HL-60 (cell line): ENCODE results near the gene PGR.

Source experiments
- DNase-seq, 2 experiments: peaks; one replicate each; pipeline ENCODE4 v3.0.0-alpha.2; 2010 to 2020; ENCODE audit warnings: low read depth in 1 of 2, low spot score in 1 of 2
- H3K27ac ChIP-seq: fragments of 250-450 bp; sonication (Bioruptor Pico); replicated peaks from 2 replicates; pipeline ENCODE4 v1.5.1; 2020; ENCODE audit warnings: mild to moderate bottlenecking, moderate library complexity
- H3K27me3 ChIP-seq: fragments of 250-450 bp; sonication (Bioruptor Pico); 2 replicates; pipeline ENCODE4 v1.5.1; 2021; ENCODE audit warnings: mild to moderate bottlenecking, moderate library complexity; ENCODE audit not compliant: insufficient read depth, poor library complexity, severe bottlenecking
- H3K4me3 ChIP-seq: replicated peaks from 2 replicates; pipeline ENCODE4 v1.5.1; 2011; ENCODE audit warnings: mild to moderate bottlenecking, control low read depth, low read length; ENCODE audit not compliant: insufficient read depth
- CTCF ChIP-seq: IDR thresholded peaks from one replicate; pipeline ENCODE4 v1.5.1; 2011; ENCODE audit warnings: low read length, control low read depth, inconsistent platforms; ENCODE audit not compliant: insufficient read depth
- GABPA ChIP-seq: IDR thresholded peaks from 2 replicates; pipeline ENCODE4 v1.6.1; 2012; ENCODE audit warnings: low read depth
- POLR2AphosphoS5 ChIP-seq: IDR thresholded peaks from 2 replicates; pipeline ENCODE4 v1.6.1; 2012; ENCODE audit warnings: low read depth
- SPI1 ChIP-seq: IDR thresholded peaks from 2 replicates; pipeline ENCODE4 v1.6.1; 2012; ENCODE audit warnings: low read depth, mild to moderate bottlenecking, borderline replicate concordance
- TF ChIP-seq, protein P1 (sequence below): IDR thresholded peaks from 2 replicates; pipeline ENCODE4 v1.6.1; 2012; ENCODE audit warnings: low read depth; ENCODE audit not compliant: insufficient replicate concordance

Gene PGR

GRCh38 chr11:101158119-101158518, 28.5 kb upstream of the PGR start:
- no peak overlapping the region for H3K4me3 ChIP-seq
- TF ChIP-seq, protein P1, sequence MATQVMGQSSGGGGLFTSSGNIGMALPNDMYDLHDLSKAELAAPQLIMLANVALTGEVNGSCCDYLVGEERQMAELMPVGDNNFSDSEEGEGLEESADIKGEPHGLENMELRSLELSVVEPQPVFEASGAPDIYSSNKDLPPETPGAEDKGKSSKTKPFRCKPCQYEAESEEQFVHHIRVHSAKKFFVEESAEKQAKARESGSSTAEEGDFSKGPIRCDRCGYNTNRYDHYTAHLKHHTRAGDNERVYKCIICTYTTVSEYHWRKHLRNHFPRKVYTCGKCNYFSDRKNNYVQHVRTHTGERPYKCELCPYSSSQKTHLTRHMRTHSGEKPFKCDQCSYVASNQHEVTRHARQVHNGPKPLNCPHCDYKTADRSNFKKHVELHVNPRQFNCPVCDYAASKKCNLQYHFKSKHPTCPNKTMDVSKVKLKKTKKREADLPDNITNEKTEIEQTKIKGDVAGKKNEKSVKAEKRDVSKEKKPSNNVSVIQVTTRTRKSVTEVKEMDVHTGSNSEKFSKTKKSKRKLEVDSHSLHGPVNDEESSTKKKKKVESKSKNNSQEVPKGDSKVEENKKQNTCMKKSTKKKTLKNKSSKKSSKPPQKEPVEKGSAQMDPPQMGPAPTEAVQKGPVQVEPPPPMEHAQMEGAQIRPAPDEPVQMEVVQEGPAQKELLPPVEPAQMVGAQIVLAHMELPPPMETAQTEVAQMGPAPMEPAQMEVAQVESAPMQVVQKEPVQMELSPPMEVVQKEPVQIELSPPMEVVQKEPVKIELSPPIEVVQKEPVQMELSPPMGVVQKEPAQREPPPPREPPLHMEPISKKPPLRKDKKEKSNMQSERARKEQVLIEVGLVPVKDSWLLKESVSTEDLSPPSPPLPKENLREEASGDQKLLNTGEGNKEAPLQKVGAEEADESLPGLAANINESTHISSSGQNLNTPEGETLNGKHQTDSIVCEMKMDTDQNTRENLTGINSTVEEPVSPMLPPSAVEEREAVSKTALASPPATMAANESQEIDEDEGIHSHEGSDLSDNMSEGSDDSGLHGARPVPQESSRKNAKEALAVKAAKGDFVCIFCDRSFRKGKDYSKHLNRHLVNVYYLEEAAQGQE, result no peak
- TF ChIP-seq CTCF (no peak), SPI1 (no peak), POLR2AphosphoS5 (no peak), GABPA (no peak)
- H3K27ac ChIP-seq, result no peak overlapping the region
- DNase-seq, result no peak
- no peaks in the 10 kb centered on the region for H3K27me3 ChIP-seq

DNA sequence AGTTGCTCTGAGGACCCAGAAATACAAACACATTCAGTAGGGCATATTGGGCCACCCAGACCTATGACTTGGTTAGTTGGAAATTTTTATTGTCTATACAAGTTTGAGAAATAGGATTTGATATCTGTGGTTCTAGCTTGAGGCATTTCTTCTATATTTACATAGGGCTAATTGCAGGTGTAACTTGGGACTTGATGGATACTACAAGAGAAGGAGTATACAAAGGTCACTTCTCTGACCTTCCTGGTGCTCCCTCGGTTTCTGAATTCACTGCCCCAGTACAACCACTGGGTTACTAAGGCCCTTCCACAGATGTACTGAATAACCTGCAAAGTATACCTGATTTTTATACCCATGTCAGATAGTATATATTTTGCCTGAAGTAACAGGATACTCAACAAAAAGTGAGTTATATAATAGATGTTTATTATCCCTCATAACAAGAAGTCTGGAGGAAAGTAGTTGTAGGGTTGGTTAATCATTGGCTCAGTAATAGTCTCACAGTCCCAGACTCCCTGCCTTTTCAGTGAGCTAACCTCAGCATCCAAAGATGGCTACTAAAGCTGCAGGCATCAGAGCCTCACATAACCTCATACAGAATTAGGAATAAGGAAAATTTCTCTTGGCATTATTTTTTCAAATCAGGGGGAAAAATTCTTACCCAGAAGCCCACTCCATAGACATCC, 8.8 kb upstream of the PGR start:
- Histone ChIP-seq H3K27me3 (no peaks in the 10 kb centered on the region), H3K4me3 (no peak overlapping the region), H3K27ac (no peak overlapping the region)
- no peak for DNase-seq
- TF ChIP-seq, protein P1, result no peak
- TF ChIP-seq SPI1 (no peak), POLR2AphosphoS5 (no peak), GABPA (no peak), CTCF (no peak)

- DNase-seq, result no peak
- Histone ChIP-seq H3K27me3 (peaks cover 20% of the 10 kb centered on the region), H3K4me3 (no peak overlapping the region), H3K27ac (no peak overlapping the region)
- no peak for TF ChIP-seq SPI1
- TF ChIP-seq GABPA, result no peak
- TF ChIP-seq, protein P1, result no peak
- no peak for TF ChIP-seq POLR2AphosphoS5
- TF ChIP-seq CTCF, result no peak
Observed at GRCh38 chr11:101133190-101133589, 3.6 kb upstream of the PGR start.
